ENCODE results near the gene SLC43A3. TPM values are rescaled to one million over a fixed set of nuclear protein-coding genes. Genes with fewer than 3 reads are reported as not detected.
A peak's percentile ranks its signal among the peaks of the same experiment; 100 is the strongest.

SLC43A3 gene
- total RNA-seq, 2 donors from 2014 or later, result 86.9 to 308 TPM

- no peak overlapping the region for H3K27ac Mint-ChIP-seq
Measured at GRCh38 chr11:57387289-57388030, 39.5 kb downstream of the SLC43A3 start.

GRCh38 chr11:57386178-57386940 lies 40.6 kb downstream of the SLC43A3 start:
- DNase-seq (ENCODE audit: low spot score) (no peak), ATAC-seq (no peak)
- peaks cover 14 to 15% of the 10 kb centered on the region in 2 donors for H3K27me3 Mint-ChIP-seq
- no peaks in the 10 kb centered on the region for H3K9me3 Mint-ChIP-seq
- H3K27ac Mint-ChIP-seq, result no peak overlapping the region
- peaks cover 0 to 5% of the 10 kb centered on the region in 2 donors for H3K4me1 Mint-ChIP-seq (ENCODE audit: low read depth in 2 of 2)
- no peak overlapping the region for H3K4me3 Mint-ChIP-seq
- no peaks in the 10 kb centered on the region for H3K36me3 Mint-ChIP-seq

More at GRCh38 chr11:57387289-57388030, 39.5 kb downstream of the SLC43A3 start:
- Mint-ChIP-seq H3K27me3 (peaks cover 11 to 15% of the 10 kb centered on the region in 2 donors), H3K4me1 (ENCODE audit: low read depth in 2 of 2) (peaks cover 0 to 5% of the 10 kb centered on the region in 2 donors), H3K36me3 (no peaks in the 10 kb centered on the region), H3K4me3 (no peak overlapping the region), H3K9me3 (no peaks in the 10 kb centered on the region)
- DNase-seq (ENCODE audit: low spot score) (no peak), ATAC-seq (no peak)

- H3K4me1 Mint-ChIP-seq (ENCODE audit: low read depth in 2 of 2), result no peaks in the 10 kb centered on the region
- H3K9me3 Mint-ChIP-seq, result no peaks in the 10 kb centered on the region
- H3K4me3 Mint-ChIP-seq, result no peak within 1 kb of the TSS
- peaks cover 20 to 21% of the 10 kb centered on the region in 2 donors for H3K27me3 Mint-ChIP-seq
- no peak within 1 kb of the TSS for H3K27ac Mint-ChIP-seq
- no peaks in the 10 kb centered on the region for H3K36me3 Mint-ChIP-seq
- DNase-seq (ENCODE audit: low spot score) (no peak), ATAC-seq (peak in 1 of 2 donors; percentile 46)
Measured at GRCh38 chr11:57380975-57381374, 45.9 kb downstream of the SLC43A3 start, which contains the start of gene PRG3. Gene PRG3, minus strand, starts transcription at chr11:57381150. Its CDS starts 442 bp downstream, at chr11:57380708.

GRCh38 chr11:57379732-57380131 lies 47.2 kb downstream of the SLC43A3 start:
- Mint-ChIP-seq H3K36me3 (no peaks in the 10 kb centered on the region), H3K9me3 (no peaks in the 10 kb centered on the region), H3K27me3 (peaks cover 17 to 20% of the 10 kb centered on the region in 2 donors), H3K27ac (no peak overlapping the region), H3K4me1 (ENCODE audit: low read depth in 2 of 2) (no peaks in the 10 kb centered on the region), H3K4me3 (no peak overlapping the region)
- no peak for DNase-seq (ENCODE audit: low spot score)
- ATAC-seq, result no peak

- DNase-seq (ENCODE audit: low spot score) (no peak), ATAC-seq (no peak)
- H3K27me3 Mint-ChIP-seq, result peaks cover 17 to 22% of the 10 kb centered on the region in 2 donors
- no peaks in the 10 kb centered on the region for H3K4me1 Mint-ChIP-seq (ENCODE audit: low read depth in 2 of 2)
- no peaks in the 10 kb centered on the region for H3K9me3 Mint-ChIP-seq
- H3K27ac Mint-ChIP-seq, result no peak overlapping the region
- H3K36me3 Mint-ChIP-seq, result no peaks in the 10 kb centered on the region
- H3K4me3 Mint-ChIP-seq, result no peak overlapping the region
Measured at GRCh38 chr11:57378186-57378585, 48.7 kb downstream of the SLC43A3 start.

- no peaks in the 10 kb centered on the region for H3K4me1 Mint-ChIP-seq (ENCODE audit: low read depth in 2 of 2)
- H3K9me3 Mint-ChIP-seq, result no peaks in the 10 kb centered on the region
- no peak for ATAC-seq
- peaks cover 17 to 18% of the 10 kb centered on the region in 2 donors for H3K27me3 Mint-ChIP-seq
- no peak overlapping the region for H3K27ac Mint-ChIP-seq
- no peaks in the 10 kb centered on the region for H3K36me3 Mint-ChIP-seq
- DNase-seq (ENCODE audit: low spot score), result no peak
- no peak overlapping the region for H3K4me3 Mint-ChIP-seq
Measured at GRCh38 chr11:57377107-57377506, 49.8 kb downstream of the SLC43A3 start.

- Mint-ChIP-seq H3K4me3 (no peak overlapping the region), H3K27me3 (peaks cover 15 to 17% of the 10 kb centered on the region in 2 donors), H3K27ac (no peak overlapping the region), H3K4me1 (ENCODE audit: low read depth in 2 of 2) (no peaks in the 10 kb centered on the region), H3K9me3 (no peaks in the 10 kb centered on the region), H3K36me3 (no peaks in the 10 kb centered on the region)
- DNase-seq (ENCODE audit: low spot score) (no peak), ATAC-seq (no peak)
Measured at GRCh38 chr11:57376095-57377090, 50.5 kb downstream of the SLC43A3 start.

- H3K27ac Mint-ChIP-seq, result no peak overlapping the region
- H3K27me3 Mint-ChIP-seq, result peaks cover 14% of the 10 kb centered on the region in 2 donors
- no peak overlapping the region for H3K4me3 Mint-ChIP-seq
- ATAC-seq (no peak), DNase-seq (ENCODE audit: low spot score) (no peak)
- H3K36me3 Mint-ChIP-seq, result no peaks in the 10 kb centered on the region
- H3K4me1 Mint-ChIP-seq (ENCODE audit: low read depth in 2 of 2), result no peaks in the 10 kb centered on the region
- no peaks in the 10 kb centered on the region for H3K9me3 Mint-ChIP-seq
Measured at GRCh38 chr11:57375490-57375889, 51.4 kb downstream of the SLC43A3 start.

GRCh38 chr11:57374966-57375365 lies 52.0 kb downstream of the SLC43A3 start:
- Mint-ChIP-seq H3K36me3 (no peaks in the 10 kb centered on the region), H3K27me3 (peaks cover 10 to 12% of the 10 kb centered on the region in 2 donors), H3K9me3 (no peaks in the 10 kb centered on the region), H3K4me1 (ENCODE audit: low read depth in 2 of 2) (no peaks in the 10 kb centered on the region), H3K4me3 (no peak overlapping the region), H3K27ac (no peak overlapping the region)
- DNase-seq (ENCODE audit: low spot score) (no peak), ATAC-seq (no peak)

GRCh38 chr11:57373146-57373545 lies 53.8 kb downstream of the SLC43A3 start:
- H3K27ac Mint-ChIP-seq, result no peak overlapping the region
- H3K4me1 Mint-ChIP-seq (ENCODE audit: low read depth in 2 of 2), result no peaks in the 10 kb centered on the region
- peaks cover 9 to 10% of the 10 kb centered on the region in 2 donors for H3K27me3 Mint-ChIP-seq
- no peak overlapping the region for H3K4me3 Mint-ChIP-seq
- no peaks in the 10 kb centered on the region for H3K9me3 Mint-ChIP-seq
- no peaks in the 10 kb centered on the region for H3K36me3 Mint-ChIP-seq
- ATAC-seq (no peak), DNase-seq (ENCODE audit: low spot score) (no peak)

GRCh38 chr11:57370941-57371340 lies 56.0 kb downstream of the SLC43A3 start:
- ATAC-seq (no peak), DNase-seq (ENCODE audit: low spot score) (no peak)
- Mint-ChIP-seq H3K27ac (no peak overlapping the region), H3K4me1 (ENCODE audit: low read depth in 2 of 2) (no peaks in the 10 kb centered on the region), H3K27me3 (peaks cover 0 to 5% of the 10 kb centered on the region in 2 donors), H3K36me3 (no peaks in the 10 kb centered on the region), H3K9me3 (no peaks in the 10 kb centered on the region), H3K4me3 (no peak overlapping the region)

- Mint-ChIP-seq H3K4me3 (no peak overlapping the region), H3K4me1 (ENCODE audit: low read depth in 2 of 2) (no peaks in the 10 kb centered on the region), H3K27ac (no peak overlapping the region), H3K36me3 (no peaks in the 10 kb centered on the region), H3K9me3 (no peaks in the 10 kb centered on the region), H3K27me3 (peaks cover 0 to 5% of the 10 kb centered on the region in 2 donors)
- DNase-seq (ENCODE audit: low spot score) (no peak), ATAC-seq (no peak)
Measured at GRCh38 chr11:57370251-57370650, 56.7 kb downstream of the SLC43A3 start.

GRCh38 chr11:57368845-57369232 lies 58.1 kb downstream of the SLC43A3 start:
- no peaks in the 10 kb centered on the region for H3K4me1 Mint-ChIP-seq (ENCODE audit: low read depth in 2 of 2)
- no peak for DNase-seq (ENCODE audit: low spot score)
- H3K4me3 Mint-ChIP-seq, result no peak overlapping the region
- peaks cover 0 to 7% of the 10 kb centered on the region in 2 donors for H3K27me3 Mint-ChIP-seq
- H3K9me3 Mint-ChIP-seq, result no peaks in the 10 kb centered on the region
- ATAC-seq, result no peak
- no peak overlapping the region for H3K27ac Mint-ChIP-seq
- no peaks in the 10 kb centered on the region for H3K36me3 Mint-ChIP-seq

All from natural killer cell treated with Interleukin-12 subunit alpha and Interleukin-12 subunit beta and Interleukin-15 and Interleukin-18, amount 100 ng/mL, for 72 hours (primary cell).